GM23338 (cell line): ENCODE measurements around the gene CBX6.

ENCODE experiments used
- POLR2AphosphoS5 ChIP-seq: IDR thresholded peaks from 2 replicates; pipeline ENCODE4 v1.6.1; 2016; ENCODE audit warnings: antibody characterized with exemption, low read depth
- REST ChIP-seq: IDR thresholded peaks from one replicate; pipeline ENCODE4 v1.6.1; 2018; ENCODE audit warnings: antibody characterized with exemption; ENCODE audit not compliant: unreplicated experiment

- TF ChIP-seq REST: no peak
- no peak for TF ChIP-seq POLR2AphosphoS5
Measured at GRCh38 chr22:38826801-38827200, 45.2 kb downstream of the CBX6 start.
